Kidney (tissue), 14 donors: Measurements from ENCODE around the gene SMAD7. TPM values are rescaled to one million over a fixed set of nuclear protein-coding genes. Genes with fewer than 3 reads are reported as not detected.
A peak's percentile ranks its signal among the peaks of the same experiment; 100 is the strongest.

Source experiments
- DNase-seq, 5 donors: peaks; one replicate each; pipeline ENCODE4 v3.0.0-alpha.2; 2013 to 2020
- FAIRE-seq: peaks from 2 replicates; lab custom pipeline; 2012; peaks lifted over from hg19 to GRCh38; lab: Jason Lieb, UNC
- H3K27ac ChIP-seq, 2 donors: one replicate each; pipeline ENCODE4 v1.7.0; 2013; ENCODE audit warnings: low read depth in 2 of 2, low read length in 2 of 2, inconsistent platforms in 1 of 2
- H3K27me3 ChIP-seq: one replicate; pipeline ENCODE4 v1.7.1; 2013; ENCODE audit warnings: low read length, inconsistent platforms; ENCODE audit not compliant: control insufficient read depth, insufficient read depth
- H3K36me3 ChIP-seq, 3 donors: one replicate each; pipeline versions ENCODE4 v1.7.0 to v1.7.1; 2013; ENCODE audit warnings: low read length in 3 of 3, control low read depth in 1 of 3, inconsistent platforms in 1 of 3; ENCODE audit not compliant: insufficient read depth in 3 of 3, control insufficient read depth in 2 of 3
- H3K4me1 ChIP-seq, 3 donors: one replicate each; pipeline versions ENCODE4 v1.7.0 to v1.7.1; 2013; ENCODE audit warnings: low read length in 3 of 3, inconsistent platforms in 1 of 3, low read depth in 1 of 3; ENCODE audit not compliant: control insufficient read depth in 2 of 3, insufficient read depth in 2 of 3
- H3K4me3 ChIP-seq, 3 donors: one replicate each; pipeline versions ENCODE4 v1.7.0 to v1.8.1; 2013; ENCODE audit warnings: low read length in 3 of 3, control low read depth in 1 of 3, inconsistent platforms in 1 of 3
- H3K9ac ChIP-seq, 3 donors: one replicate each; pipeline versions ENCODE4 v1.7.0 to v1.7.1; 2013; ENCODE audit warnings: low read length in 3 of 3, control low read depth in 1 of 3, inconsistent platforms in 1 of 3
- H3K9me3 ChIP-seq, 3 donors: one replicate each; pipeline versions ENCODE4 v1.7.0 to v1.7.1; 2013; ENCODE audit warnings: low read length in 3 of 3, control low read depth in 1 of 3, inconsistent platforms in 1 of 3; ENCODE audit not compliant: control insufficient read depth in 2 of 3, insufficient read depth in 1 of 3
- CTCF ChIP-seq: IDR thresholded peaks from 3 replicates; pipeline ENCODE4 v1.5.1; 2012; ENCODE audit warnings: mild to moderate bottlenecking, moderate library complexity, borderline replicate concordance; ENCODE audit not compliant: insufficient read depth; ENCODE audit errors: extremely low read depth
- intact Hi-C: fragments of 100-400 bp; cut with DNase I; formaldehyde crosslinking; loops from one replicate; pipeline ENCODE4 v1.11.1; 2022
- polyA plus RNA-seq: library from polyadenylated mRNA; stranded (reverse); fragments of 350-450 nt; fragmentation: Illumina TruSeq; extraction: RNeasy Lipid Tissue Mini Kit (QIAGEN cat#74804); gene quantifications from one replicate; pipeline ENCODE4 v1.2.3, GENCODE V29; 2014; ENCODE audit warnings: low read depth, low replicate concordance; ENCODE audit not compliant: insufficient read depth
- total RNA-seq: library from RNA; stranded (reverse); fragmentation: NEBNext Ultra II Directional; extraction: Animal tissue kit (Norgen Biotek cat#: 25700); gene quantifications from one replicate; pipeline ENCODE4 v1.2.1, GENCODE V29; 2021
- donor health status: control.
- donor health status: control.
- donor health status: control.
- donor health status: control.
- donor health status: control.
- donor health status: DM: yes; HTN: yes; CAD: no.
- donor health status: Normal renal cell carcinoma (clear cell type).

Gene SMAD7
- total and polyA plus RNA-seq, 2 donors from 2014 or later: 17.3 to 32.6 TPM

DNA sequence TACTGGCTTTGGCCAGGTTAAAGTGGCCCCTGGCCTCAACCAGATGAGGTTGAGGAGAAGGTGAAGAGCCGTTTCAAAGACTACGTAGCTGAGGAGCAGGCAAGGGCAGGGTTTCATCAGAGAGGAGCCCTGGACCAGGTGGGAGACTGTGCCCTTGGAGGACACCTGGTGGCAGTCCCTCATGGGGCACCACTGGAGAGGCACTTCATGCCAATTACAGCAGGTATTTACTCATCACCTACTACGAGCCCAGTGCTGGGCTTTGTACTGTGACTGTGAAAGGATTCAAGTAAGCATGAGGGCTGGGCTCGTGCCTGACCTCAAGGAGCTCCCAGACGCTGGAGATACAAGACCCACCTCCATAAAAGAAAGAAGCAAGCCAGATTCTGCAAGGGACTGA lies 37.6 kb downstream of the SMAD7 start:
- Histone ChIP-seq H3K4me3 (no peak overlapping the region), H3K36me3 (no peaks in the 10 kb centered on the region), H3K27me3 (no peaks in the 10 kb centered on the region), H3K27ac (no peak overlapping the region), H3K9me3 (no peaks in the 10 kb centered on the region), H3K4me1 (peaks cover 0 to 9% (median 9%) of the 10 kb centered on the region in 3 donors), H3K9ac (no peak overlapping the region)
- intact Hi-C loops: loop anchor here (10.0 kb wide), 1 partner anchor 138 kb away; no protein-coding TSS in a partner anchor
- FAIRE-seq (no peak), DNase-seq (peak in 1 of 5 donors; percentile 39)
- TF ChIP-seq CTCF: no peak

DNA sequence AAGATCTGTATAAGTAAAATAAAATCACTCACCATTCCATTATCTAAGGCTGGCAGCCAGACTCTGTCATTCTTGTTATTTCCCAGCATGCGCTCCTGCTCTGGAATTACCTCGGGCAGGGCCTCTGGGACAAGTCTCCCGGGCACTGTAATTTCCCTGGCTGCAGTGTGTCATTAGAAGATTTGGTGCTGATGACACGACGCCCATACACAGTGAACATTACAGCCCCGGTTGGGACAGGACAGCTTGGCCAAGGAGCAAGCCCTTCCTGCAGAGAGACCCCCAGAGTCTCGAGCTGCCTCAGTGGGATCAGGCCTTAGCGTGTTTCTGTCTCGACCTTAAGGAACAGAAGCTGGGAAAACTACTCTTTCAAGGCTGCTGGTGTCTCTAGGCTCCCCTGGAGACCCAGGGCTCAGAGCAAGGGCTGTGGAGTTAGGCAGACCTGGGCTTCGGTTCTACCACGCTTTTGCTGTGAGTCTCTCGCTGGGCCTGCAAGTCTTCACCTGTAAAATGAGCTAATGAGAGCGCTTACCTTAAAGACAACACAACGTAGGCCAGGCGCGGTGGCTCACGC lies 39.7 kb downstream of the SMAD7 start:
- Histone ChIP-seq H3K27ac (no peak overlapping the region), H3K36me3 (no peaks in the 10 kb centered on the region), H3K9ac (no peak overlapping the region), H3K4me1 (peaks cover 0 to 9% (median 9%) of the 10 kb centered on the region in 3 donors), H3K27me3 (no peaks in the 10 kb centered on the region), H3K9me3 (no peaks in the 10 kb centered on the region), H3K4me3 (no peak overlapping the region)
- intact Hi-C loops: loop anchor here (10.0 kb wide), 1 partner anchor 136 kb away; no protein-coding TSS in a partner anchor
- no peak for TF ChIP-seq CTCF
- DNase-seq: peak in 1 of 5 donors; percentile 20
- no peak for FAIRE-seq

DNA sequence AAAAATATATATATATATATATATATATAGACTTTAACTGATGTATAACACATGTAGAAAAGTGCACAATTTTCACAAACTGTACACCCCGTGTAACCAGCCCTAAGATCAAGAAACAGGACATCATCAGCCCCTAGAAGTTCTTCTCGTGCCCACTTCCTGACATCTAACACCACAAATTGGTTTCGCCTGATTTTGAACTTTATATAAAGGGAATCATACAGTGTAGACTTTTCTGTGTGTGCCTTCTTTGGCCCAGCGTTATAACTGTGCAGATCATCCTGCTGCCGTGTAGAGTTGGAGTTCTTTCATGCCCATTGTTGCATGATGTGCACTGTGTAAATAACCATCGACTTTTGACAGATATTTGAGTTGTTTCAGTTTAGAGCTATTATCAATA lies 41.0 kb downstream of the SMAD7 start:
- intact Hi-C loops: loop anchor here (10.0 kb wide), 1 partner anchor 135 kb away; no protein-coding TSS in a partner anchor
- TF ChIP-seq CTCF: no peak
- FAIRE-seq: no peak
- H3K9me3 ChIP-seq: peaks cover 0 to 4% (median 2%) of the 10 kb centered on the region in 3 donors
- DNase-seq: peak in 1 of 5 donors; percentile 4
- H3K4me1 ChIP-seq: peaks cover 0 to 3% (median 2%) of the 10 kb centered on the region in 3 donors
- no peak overlapping the region for H3K4me3 ChIP-seq
- H3K27ac ChIP-seq: no peak overlapping the region
- H3K9ac ChIP-seq: no peak overlapping the region
- H3K27me3 ChIP-seq: no peaks in the 10 kb centered on the region
- no peaks in the 10 kb centered on the region for H3K36me3 ChIP-seq
